ENCODE measurements around the gene C16orf54. TPM values are rescaled to one million over a fixed set of nuclear protein-coding genes. Genes with fewer than 3 reads are reported as not detected.
"Not testable (repeated sequence)": the region's sequence is repeated elsewhere in the genome, so short reads cannot be mapped to it uniquely, and the experiment has no call there.

Gene C16orf54
- total RNA-seq, 1 donor from 2014 or later, result not detected

- no peak overlapping the region for H3K27ac Mint-ChIP-seq (ENCODE audit: unreplicated experiment)
- H3K9me3 Mint-ChIP-seq (ENCODE audit: unreplicated experiment), result peaks cover 7% of the 10 kb centered on the region
- no peaks in the 10 kb centered on the region for H3K27me3 Mint-ChIP-seq (ENCODE audit: unreplicated experiment)
- no peak overlapping the region for H3K4me3 Mint-ChIP-seq (ENCODE audit: unreplicated experiment)
- no peak for DNase-seq (ENCODE audit: extremely low spot score, unreplicated experiment)
- no peak for TF ChIP-seq CTCF (IDR thresholded peaks at IDR 0.05)
- H3K36me3 Mint-ChIP-seq (ENCODE audit: unreplicated experiment), result peaks cover 8% of the 10 kb centered on the region
- peaks cover 4% of the 10 kb centered on the region for H3K4me1 Mint-ChIP-seq (ENCODE audit: unreplicated experiment)
Observed at GRCh38 chr16:29698484-29699323, 47.1 kb downstream of the C16orf54 start.

- H3K4me1 Mint-ChIP-seq (ENCODE audit: unreplicated experiment), result peaks cover 4% of the 10 kb centered on the region
- H3K36me3 Mint-ChIP-seq (ENCODE audit: unreplicated experiment), result peaks cover 8% of the 10 kb centered on the region
- no peaks in the 10 kb centered on the region for H3K27me3 Mint-ChIP-seq (ENCODE audit: unreplicated experiment)
- no peak for DNase-seq (ENCODE audit: extremely low spot score, unreplicated experiment)
- H3K4me3 Mint-ChIP-seq (ENCODE audit: unreplicated experiment), result no peak overlapping the region
- no peak for TF ChIP-seq CTCF (IDR thresholded peaks at IDR 0.05)
- H3K27ac Mint-ChIP-seq (ENCODE audit: unreplicated experiment), result no peak overlapping the region
- H3K9me3 Mint-ChIP-seq (ENCODE audit: unreplicated experiment), result peaks cover 7% of the 10 kb centered on the region
Observed at GRCh38 chr16:29698042-29698441, 47.7 kb downstream of the C16orf54 start.

- H3K9me3 Mint-ChIP-seq (ENCODE audit: unreplicated experiment), result peaks cover 7% of the 10 kb centered on the region
- DNase-seq (ENCODE audit: extremely low spot score, unreplicated experiment), result no peak
- TF ChIP-seq CTCF (IDR thresholded peaks at IDR 0.05), result no peak
- peaks cover 8% of the 10 kb centered on the region for H3K36me3 Mint-ChIP-seq (ENCODE audit: unreplicated experiment)
- no peak overlapping the region for H3K27ac Mint-ChIP-seq (ENCODE audit: unreplicated experiment)
- H3K27me3 Mint-ChIP-seq (ENCODE audit: unreplicated experiment), result no peaks in the 10 kb centered on the region
- H3K4me1 Mint-ChIP-seq (ENCODE audit: unreplicated experiment), result peaks cover 4% of the 10 kb centered on the region
- H3K4me3 Mint-ChIP-seq (ENCODE audit: unreplicated experiment), result no peak overlapping the region
Observed at GRCh38 chr16:29697391-29697790, 48.4 kb downstream of the C16orf54 start.

GRCh38 chr16:29696881-29697331, 48.9 kb downstream of the C16orf54 start:
- peaks cover 7% of the 10 kb centered on the region for H3K9me3 Mint-ChIP-seq (ENCODE audit: unreplicated experiment)
- no peak for DNase-seq (ENCODE audit: extremely low spot score, unreplicated experiment)

GRCh38 chr16:29695675-29696074, 50.1 kb downstream of the C16orf54 start:
- H3K36me3 Mint-ChIP-seq (ENCODE audit: unreplicated experiment); H3K4me1 Mint-ChIP-seq (ENCODE audit: unreplicated experiment); H3K27me3 Mint-ChIP-seq (ENCODE audit: unreplicated experiment); H3K9me3 Mint-ChIP-seq (ENCODE audit: unreplicated experiment); H3K27ac Mint-ChIP-seq (ENCODE audit: unreplicated experiment); H3K4me3 Mint-ChIP-seq (ENCODE audit: unreplicated experiment); DNase-seq (ENCODE audit: extremely low spot score, unreplicated experiment): not testable (repeated sequence)

More at GRCh38 chr16:29696881-29697331, 48.9 kb downstream of the C16orf54 start:
- Mint-ChIP-seq H3K36me3 (ENCODE audit: unreplicated experiment) (peaks cover 8% of the 10 kb centered on the region), H3K27me3 (ENCODE audit: unreplicated experiment) (no peaks in the 10 kb centered on the region), H3K4me3 (ENCODE audit: unreplicated experiment) (no peak overlapping the region), H3K4me1 (ENCODE audit: unreplicated experiment) (peaks cover 4% of the 10 kb centered on the region), H3K27ac (ENCODE audit: unreplicated experiment) (no peak overlapping the region)
- no peak for TF ChIP-seq CTCF (IDR thresholded peaks at IDR 0.05)

Measured in osteocyte (in vitro differentiated cells).